ENCODE data around the gene SERPINB3. TPM values are rescaled to one million over a fixed set of nuclear protein-coding genes. Genes with fewer than 3 reads are reported as not detected.

Gene SERPINB3
- total RNA-seq, 4 donors from 2014 or later, result 7.3 to 66.5 (median 15.8) TPM

DNA sequence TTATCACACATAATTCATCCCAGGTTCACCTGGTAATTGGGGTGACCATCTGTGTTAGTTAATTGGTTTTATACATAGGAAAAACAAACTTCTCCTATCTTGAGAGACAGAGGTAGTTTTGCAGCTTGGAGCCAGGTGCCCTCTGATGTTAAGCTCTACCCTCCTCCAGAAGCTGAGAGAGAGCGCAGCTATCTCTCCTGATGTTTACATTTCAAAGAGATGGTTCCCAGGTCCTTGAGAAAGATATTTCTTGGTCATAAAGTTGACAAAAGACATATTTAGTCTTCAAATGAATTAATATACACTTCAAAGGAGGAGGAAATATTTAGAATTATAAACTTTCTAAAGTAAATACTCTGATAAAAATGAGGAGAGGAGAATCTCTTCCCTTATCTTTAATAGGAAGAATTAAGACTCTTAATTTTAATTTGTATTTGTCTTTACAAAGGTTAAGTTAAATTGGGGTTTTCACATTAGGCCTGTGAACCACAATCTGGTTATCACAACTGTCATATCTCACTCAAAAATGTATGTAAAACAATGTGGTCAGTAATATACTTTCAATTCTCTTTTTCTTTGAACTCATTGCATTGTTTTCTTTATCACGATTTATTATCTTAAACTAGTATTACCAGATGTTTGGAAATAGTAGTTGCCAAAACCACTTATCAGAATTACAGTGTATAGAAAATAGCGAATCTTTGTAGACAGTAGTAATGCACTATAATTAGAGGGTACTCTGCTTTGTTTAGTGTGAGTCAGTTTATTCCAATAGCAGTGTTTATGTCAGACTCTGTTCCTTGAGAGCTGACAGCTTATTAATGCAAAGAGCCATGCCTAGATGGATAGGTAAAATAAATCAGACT is 44.4 kb downstream of the SERPINB3 start:
- H3K4me3 ChIP-seq (ENCODE audit: low read depth, poor library complexity, severe bottlenecking), result no peak overlapping the region
- intact Hi-C loops (cut with DNase I; ENCODE audit: low total_unique reads), result no loop called here
- 36 to 39% methylated on average over 3 of the region's 3 CpGs for WGBS, 2 donors
- TF ChIP-seq POLR2A (IDR thresholded peaks at IDR 0.05) (no peak), CTCF (IDR thresholded peaks at IDR 0.05) (no peak)
- no peak for DNase-seq (ENCODE audit: low spot score in 2 of 2)

GRCh38 chr18:63613420-63613819 is 48.3 kb downstream of the SERPINB3 start:
- H3K4me3 ChIP-seq (ENCODE audit: low read depth, poor library complexity, severe bottlenecking), result no peak overlapping the region
- intact Hi-C loops (cut with DNase I; ENCODE audit: low total_unique reads), result no loop called here
- no peak for TF ChIP-seq POLR2A (IDR thresholded peaks at IDR 0.05)
- no peak for TF ChIP-seq CTCF (IDR thresholded peaks at IDR 0.05)
- 86 to 87% methylated on average over 4 of the region's 4 CpGs for WGBS, 2 donors
- DNase-seq (ENCODE audit: low spot score in 2 of 2), result no peak

GRCh38 chr18:63606526-63606925 is 55.2 kb downstream of the SERPINB3 start:
- intact Hi-C loops (cut with DNase I; ENCODE audit: low total_unique reads), result no loop called here
- TF ChIP-seq CTCF (IDR thresholded peaks at IDR 0.05) (no peak), POLR2A (IDR thresholded peaks at IDR 0.05) (no peak)
- DNase-seq (ENCODE audit: low spot score in 2 of 2), result no peak
- 75 to 77% methylated on average over 3 of the region's 3 CpGs for WGBS, 2 donors
- no peak overlapping the region for H3K4me3 ChIP-seq (ENCODE audit: low read depth, poor library complexity, severe bottlenecking)

Other genes starting within 250 kb of the SERPINB3 start
- gene VPS4B, start 239.4 kb downstream of the SERPINB3 start, total RNA-seq, result 10 to 100 TPM; 43.6 to 59.6 (median 52.4) TPM
- 100 to 1,000 TPM; 298 to 404 (median 337) TPM for gene SERPINB5, start 184.9 kb downstream of the SERPINB3 start, total RNA-seq
- gene SERPINB12, start 119.5 kb downstream of the SERPINB3 start, total RNA-seq, result 100 to 1,000 TPM in 2 of 4 donors, 10 to 100 TPM in 2; 62.8 to 185 (median 112) TPM
- 10 to 100 TPM; 15.2 to 34.2 (median 16.9) TPM for gene SERPINB13, start 74.5 kb downstream of the SERPINB3 start, total RNA-seq
- gene SERPINB4, start 17.6 kb downstream of the SERPINB3 start, total RNA-seq, result 1 to 10 TPM in 1 of 4 donors, under 1 TPM in 1, not detected in 2; 0.54 to 1.3 TPM
- gene SERPINB11, start 41.1 kb upstream of the SERPINB3 start, total RNA-seq, result under 1 TPM in 1 of 4 donors, not detected in 3; 0.61 TPM
- gene SERPINB7, start 113.5 kb upstream of the SERPINB3 start, total RNA-seq, result 100 to 1,000 TPM; 140 to 354 (median 233) TPM
- gene SERPINB2, start 225.8 kb upstream of the SERPINB3 start, total RNA-seq, result 100 to 1,000 TPM in 1 of 4 donors, 10 to 100 TPM in 3; 88.7 to 111 (median 89.8) TPM
- gene SERPINB10, start 246.1 kb upstream of the SERPINB3 start, total RNA-seq, result 1 to 10 TPM in 2 of 4 donors, under 1 TPM in 2; 0.15 to 1.9 (median 0.68) TPM